Activated T-cell treated with anti-CD3 and anti-CD28 coated beads, Interleukin-2, amount 50 U/mL, for 72 hours (primary cell): ENCODE data around the gene HOXB2. TPM values are rescaled to one million over a fixed set of nuclear protein-coding genes. Genes with fewer than 3 reads are reported as not detected.

ENCODE experiments used
- ATAC-seq, 2 donors: fragments of 150-1000 bp; cut with Tn5 transposase; replicated peaks in 1 of 2; 2 replicates each; pipeline ENCODE4 v1.10.0; 2021; ENCODE audit warnings: moderate library complexity in 2 of 2, mild to moderate bottlenecking in 1 of 2
- DNase-seq, 2 donors: peaks; one replicate each; pipeline ENCODE4 v3.0.0; 2021 to 2022; ENCODE audit warnings: mixed read lengths in 1 of 2
- H3K27ac Mint-ChIP-seq: one replicate; pipeline ENCODE4 v1.8.0; 2022; ENCODE audit warnings: mild to moderate bottlenecking, moderate library complexity, mixed read lengths
- H3K27me3 Mint-ChIP-seq: one replicate; pipeline ENCODE4 v1.8.0; 2022; ENCODE audit warnings: low read depth, mixed read lengths
- H3K36me3 Mint-ChIP-seq, 2 donors: one replicate each; pipeline ENCODE4 v1.8.0; 2022; ENCODE audit warnings: mixed read lengths in 2 of 2, mild to moderate bottlenecking in 1 of 2; ENCODE audit not compliant: insufficient read depth in 2 of 2
- H3K4me1 Mint-ChIP-seq: one replicate; pipeline ENCODE4 v1.8.0; 2022; ENCODE audit warnings: low read depth, mixed read lengths
- H3K4me3 Mint-ChIP-seq, 2 donors: one replicate each; pipeline ENCODE4 v1.8.0; 2022; ENCODE audit warnings: mild to moderate bottlenecking in 2 of 2, mixed read lengths in 2 of 2, moderate library complexity in 2 of 2
- H3K9me3 Mint-ChIP-seq, 2 donors: one replicate each; pipeline ENCODE4 v1.8.0; 2022; ENCODE audit warnings: mixed read lengths in 2 of 2
- total RNA-seq, 2 donors: library from RNA; stranded (reverse); gene quantifications; one replicate each; pipeline ENCODE4 v1.2.3, GENCODE V29; 2022

Gene HOXB2
- 10 to 100 TPM; 18.1 to 37.7 TPM for total RNA-seq

GRCh38 chr17:48545022-48545375 is at the start of gene HOXB2:
Gene HOXB2, minus strand, starts transcription at chr17:48545109. Its CDS starts 198 bp downstream, at chr17:48544911.
- H3K4me1 Mint-ChIP-seq = peaks cover 57% of the 10 kb centered on the region
- no peak for DNase-seq

GRCh38 chr17:48593840-48594537 is 49.1 kb upstream of the HOXB2 start:
- H3K27me3 Mint-ChIP-seq = peaks cover 96% of the 10 kb centered on the region
- peak overlapping the region; percentile 87 to 93 for H3K4me3 Mint-ChIP-seq
- no peaks in the 10 kb centered on the region for H3K9me3 Mint-ChIP-seq
- peak; percentile 85 to 90 for DNase-seq
- H3K27ac Mint-ChIP-seq = no peak overlapping the region
- no peaks in the 10 kb centered on the region for H3K36me3 Mint-ChIP-seq
- peak; percentile 56 to 59 for ATAC-seq
- H3K4me1 Mint-ChIP-seq = peaks cover 62% of the 10 kb centered on the region

More at GRCh38 chr17:48545022-48545375, at the start of gene HOXB2:
- Mint-ChIP-seq H3K4me3 (peak within 1 kb of the TSS; percentile 90 to 96), H3K36me3 (peaks cover 8 to 10% of the 10 kb centered on the region in 2 donors), H3K27me3 (peaks cover 3% of the 10 kb centered on the region), H3K9me3 (no peaks in the 10 kb centered on the region), H3K27ac (peak within 1 kb of the TSS; percentile 96)
- ATAC-seq = no peak

- no peaks in the 10 kb centered on the region for H3K36me3 Mint-ChIP-seq
- peaks cover 61% of the 10 kb centered on the region for H3K4me1 Mint-ChIP-seq
- peak within 1 kb of the TSS; percentile 87 to 93 for H3K4me3 Mint-ChIP-seq
- DNase-seq (peak; percentile 37 to 51), ATAC-seq (peak; percentile 41 to 52)
- no peaks in the 10 kb centered on the region for H3K9me3 Mint-ChIP-seq
- peaks cover 96% of the 10 kb centered on the region for H3K27me3 Mint-ChIP-seq
- no peak within 1 kb of the TSS for H3K27ac Mint-ChIP-seq
Observed at GRCh38 chr17:48593126-48593829, 48.4 kb upstream of the HOXB2 start, which contains the start of gene HOXB5. Gene HOXB5, minus strand, starts transcription at chr17:48593779. Its CDS starts 97 bp downstream, at chr17:48593682.

- no peak overlapping the region for H3K27ac Mint-ChIP-seq
- H3K4me1 Mint-ChIP-seq = peaks cover 56% of the 10 kb centered on the region
- ATAC-seq (peak; percentile 37 to 44), DNase-seq (peak; percentile 40 to 42)
- no peaks in the 10 kb centered on the region for H3K9me3 Mint-ChIP-seq
- H3K36me3 Mint-ChIP-seq = no peaks in the 10 kb centered on the region
- peak overlapping the region; percentile 87 to 93 for H3K4me3 Mint-ChIP-seq
- H3K27me3 Mint-ChIP-seq = peaks cover 96% of the 10 kb centered on the region
Observed at GRCh38 chr17:48592577-48592976, 47.7 kb upstream of the HOXB2 start.

- no peak for ATAC-seq
- Mint-ChIP-seq H3K36me3 (no peaks in the 10 kb centered on the region), H3K4me1 (peaks cover 54% of the 10 kb centered on the region), H3K9me3 (no peaks in the 10 kb centered on the region), H3K4me3 (peak overlapping the region; percentile 38 to 87), H3K27ac (no peak overlapping the region), H3K27me3 (peaks cover 96% of the 10 kb centered on the region)
- no peak for DNase-seq
Observed at GRCh38 chr17:48592057-48592514, 47.2 kb upstream of the HOXB2 start.

GRCh38 chr17:48591255-48592056 is 46.5 kb upstream of the HOXB2 start:
- peak overlapping the region; percentile 38 to 41 for H3K4me3 Mint-ChIP-seq
- ATAC-seq = no peak
- peaks cover 96% of the 10 kb centered on the region for H3K27me3 Mint-ChIP-seq
- peaks cover 51% of the 10 kb centered on the region for H3K4me1 Mint-ChIP-seq
- no peaks in the 10 kb centered on the region for H3K36me3 Mint-ChIP-seq
- no peak overlapping the region for H3K27ac Mint-ChIP-seq
- DNase-seq = no peak
- no peaks in the 10 kb centered on the region for H3K9me3 Mint-ChIP-seq

GRCh38 chr17:48590607-48591161 is 45.8 kb upstream of the HOXB2 start:
- Mint-ChIP-seq H3K27ac (no peak overlapping the region), H3K4me3 (peak overlapping the region in 1 of 2 donors; percentile 9), H3K27me3 (peaks cover 96% of the 10 kb centered on the region), H3K9me3 (no peaks in the 10 kb centered on the region), H3K4me1 (peaks cover 51% of the 10 kb centered on the region), H3K36me3 (no peaks in the 10 kb centered on the region)
- DNase-seq = no peak
- ATAC-seq = no peak

- Mint-ChIP-seq H3K4me3 (peak within 1 kb of the TSS in 1 of 2 donors; percentile 9), H3K27ac (no peak within 1 kb of the TSS)
Observed at GRCh38 chr17:48589831-48590606, 45.1 kb upstream of the HOXB2 start, which contains the start of gene HOXB3. Gene HOXB3, minus strand, starts transcription at chr17:48590241. Its CDS starts 37,767 bp downstream, at chr17:48552474.

GRCh38 chr17:48589060-48589830 is 44.3 kb upstream of the HOXB2 start:
- H3K4me1 Mint-ChIP-seq = peaks cover 56% of the 10 kb centered on the region
- H3K27me3 Mint-ChIP-seq = peaks cover 95% of the 10 kb centered on the region
- no peaks in the 10 kb centered on the region for H3K9me3 Mint-ChIP-seq
- ATAC-seq (no peak), DNase-seq (no peak)
- no peak overlapping the region for H3K4me3 Mint-ChIP-seq
- H3K36me3 Mint-ChIP-seq = no peaks in the 10 kb centered on the region
- no peak overlapping the region for H3K27ac Mint-ChIP-seq

More at GRCh38 chr17:48589831-48590606, 45.1 kb upstream of the HOXB2 start, which contains the start of gene HOXB3:
- Mint-ChIP-seq H3K36me3 (no peaks in the 10 kb centered on the region), H3K4me1 (peaks cover 52% of the 10 kb centered on the region), H3K9me3 (no peaks in the 10 kb centered on the region), H3K27me3 (peaks cover 95% of the 10 kb centered on the region)
- no peak for DNase-seq
- ATAC-seq = no peak

- Mint-ChIP-seq H3K27me3 (peaks cover 95% of the 10 kb centered on the region), H3K27ac (no peak overlapping the region), H3K4me1 (peaks cover 49% of the 10 kb centered on the region), H3K36me3 (no peaks in the 10 kb centered on the region), H3K9me3 (no peaks in the 10 kb centered on the region), H3K4me3 (no peak overlapping the region)
- ATAC-seq (no peak), DNase-seq (no peak)
Observed at GRCh38 chr17:48588528-48588927, 43.6 kb upstream of the HOXB2 start.

- Mint-ChIP-seq H3K36me3 (no peaks in the 10 kb centered on the region), H3K27me3 (peaks cover 97% of the 10 kb centered on the region), H3K9me3 (no peaks in the 10 kb centered on the region), H3K4me1 (peaks cover 45% of the 10 kb centered on the region), H3K4me3 (no peak overlapping the region), H3K27ac (no peak overlapping the region)
- DNase-seq (no peak), ATAC-seq (no peak)
Observed at GRCh38 chr17:48588074-48588415, 43.1 kb upstream of the HOXB2 start.
